Raji (cell line): ENCODE results near the gene AP3D1.

ENCODE experiments used
- POLR2A ChIP-seq: IDR thresholded peaks from 2 replicates; pipeline ENCODE4 v1.6.1; 2011; ENCODE audit warnings: low read depth, low read length, control low read depth; ENCODE audit not compliant: insufficient read depth

AP3D1 gene

GRCh38 chr19:2123682-2124387 is 27.5 kb downstream of the AP3D1 start:
- TF ChIP-seq POLR2A = no peak

DNA sequence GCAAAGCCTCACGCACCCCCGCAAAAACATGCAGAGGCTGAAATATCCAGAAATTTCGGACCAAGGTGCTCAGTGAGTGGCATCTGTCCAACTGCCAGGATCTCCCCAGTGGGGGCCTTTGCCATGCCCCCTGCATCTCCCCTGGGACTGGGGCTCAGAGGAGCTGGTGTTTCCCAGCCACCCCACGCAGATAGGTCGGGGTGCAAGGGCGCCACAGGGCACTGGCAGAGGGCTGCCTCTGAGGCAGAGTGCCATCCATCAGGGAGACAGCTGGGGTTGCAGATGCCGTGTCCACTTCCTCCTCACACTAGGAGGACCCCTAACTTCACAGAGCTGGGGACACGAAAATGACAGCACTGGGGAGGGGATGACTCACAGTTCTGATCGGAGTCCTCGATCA is 28.4 kb downstream of the AP3D1 start:
- TF ChIP-seq POLR2A = no peak

- no peak for TF ChIP-seq POLR2A
These were observed 29.1 kb downstream of the AP3D1 start for GRCh38 chr19:2122251-2122650.

GRCh38 chr19:2121416-2122051 is 29.8 kb downstream of the AP3D1 start:
- TF ChIP-seq POLR2A = no peak

DNA sequence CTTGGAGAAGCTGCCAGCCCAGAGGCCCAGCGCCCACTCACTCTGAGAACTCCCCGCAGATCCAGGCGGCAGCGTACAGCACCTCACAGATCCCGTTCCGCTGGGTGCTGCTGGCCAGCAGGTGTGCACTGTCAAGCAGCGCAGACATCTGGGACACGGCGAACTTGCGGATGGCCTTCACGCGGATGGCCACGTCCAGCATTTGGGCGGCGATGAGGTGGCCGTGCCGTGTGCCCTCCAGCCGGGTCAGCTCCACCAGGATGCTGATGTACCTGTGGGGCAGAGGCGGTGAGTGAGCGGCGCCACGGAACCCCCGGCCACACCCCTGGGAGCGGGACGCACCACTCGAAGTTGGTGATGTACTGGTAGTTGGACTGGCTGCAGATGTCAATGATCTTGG is 30.5 kb downstream of the AP3D1 start:
- TF ChIP-seq POLR2A = no peak

DNA sequence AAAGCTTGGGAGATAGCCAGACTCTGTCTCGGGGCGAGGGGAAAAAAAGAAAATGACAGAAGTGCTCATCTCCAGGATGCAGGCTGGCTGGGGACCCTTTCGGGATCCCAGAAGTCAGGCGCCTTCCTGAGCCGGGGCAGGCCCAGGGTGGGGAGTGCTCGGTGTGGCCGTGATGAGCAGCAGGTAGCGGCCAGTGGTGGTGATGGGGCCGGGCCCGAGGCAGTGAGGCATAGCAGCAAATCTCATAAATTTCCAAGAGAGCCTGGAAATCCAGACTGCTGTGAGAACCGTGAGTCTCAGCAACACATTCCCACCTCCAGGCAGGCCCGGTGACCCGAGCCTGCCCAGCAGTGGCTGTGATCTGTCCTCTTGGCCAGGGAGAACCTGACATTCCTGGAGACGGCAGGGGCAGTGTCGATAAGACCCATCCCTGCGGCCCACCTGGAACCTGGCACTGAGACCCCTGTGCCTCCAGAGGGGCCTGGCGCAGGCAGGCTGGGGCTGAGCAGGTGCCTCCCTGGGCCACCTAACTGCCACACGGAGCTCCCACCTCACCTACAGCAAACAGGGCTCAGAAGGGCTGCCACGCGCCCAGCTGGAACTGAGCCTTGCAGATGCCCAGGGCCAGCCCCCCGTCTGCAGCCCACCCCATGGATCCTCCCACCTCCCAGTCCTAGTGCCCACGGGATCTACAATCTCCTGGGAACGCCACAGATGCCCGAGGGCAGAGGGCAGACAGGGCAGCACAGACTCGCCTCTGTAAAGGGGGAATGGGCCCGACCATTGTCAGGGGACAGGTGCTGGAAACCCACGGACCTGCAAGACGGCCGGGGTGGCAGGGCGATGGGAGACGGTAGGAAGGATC is 31.2 kb downstream of the AP3D1 start:
- no peak for TF ChIP-seq POLR2A

DNA sequence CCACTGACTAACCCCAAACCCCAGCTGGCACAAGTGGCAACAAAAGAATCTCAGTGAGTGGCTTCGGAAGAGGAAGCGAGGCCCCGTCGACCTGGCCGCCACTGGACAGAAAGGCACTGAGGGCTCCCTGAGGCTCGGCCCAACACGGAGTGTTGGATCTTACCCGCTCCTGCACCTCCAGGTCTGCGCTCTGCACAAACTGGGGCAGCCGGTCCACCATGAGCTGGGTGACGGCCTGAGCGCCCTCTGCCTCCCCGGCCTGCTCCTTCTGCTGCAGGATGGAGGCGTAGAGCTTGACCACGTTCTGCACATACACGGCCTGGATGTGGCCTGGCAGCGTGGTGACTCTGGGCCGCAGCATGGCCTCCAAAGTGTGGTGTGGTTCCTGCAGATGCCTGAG is 32.9 kb downstream of the AP3D1 start:
- no peak for TF ChIP-seq POLR2A

GRCh38 chr19:2117215-2117960 is 34.0 kb downstream of the AP3D1 start:
- TF ChIP-seq POLR2A = no peak

- no peak for TF ChIP-seq POLR2A
These were observed 34.9 kb downstream of the AP3D1 start for GRCh38 chr19:2116507-2116906.

- no peak for TF ChIP-seq POLR2A
These were observed 35.4 kb downstream of the AP3D1 start for GRCh38 chr19:2115911-2116426.

GRCh38 chr19:2115324-2115723 is 36.0 kb downstream of the AP3D1 start:
- no peak for TF ChIP-seq POLR2A

- no peak for TF ChIP-seq POLR2A
These were observed 36.5 kb downstream of the AP3D1 start for GRCh38 chr19:2114821-2115220.

DNA sequence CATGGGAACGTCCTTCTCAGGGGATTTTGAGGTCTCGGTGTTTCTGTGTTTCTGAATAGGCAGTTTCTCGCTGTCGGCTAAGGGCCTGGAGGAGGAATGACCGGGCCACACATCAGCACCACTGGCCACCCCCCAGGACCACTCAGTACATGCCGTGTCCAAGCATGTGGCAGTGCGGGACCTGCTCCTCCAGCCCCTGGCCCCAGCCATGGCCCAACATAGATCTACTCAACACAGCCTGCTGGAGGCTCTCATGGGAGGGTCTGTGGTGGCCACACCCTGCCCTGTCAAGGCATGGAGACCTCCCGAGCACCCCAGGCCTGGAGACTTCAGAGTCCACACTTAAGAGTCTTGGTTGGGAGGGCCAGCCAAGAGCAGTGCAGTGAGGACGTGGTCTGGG is 37.1 kb downstream of the AP3D1 start:
- no peak for TF ChIP-seq POLR2A

DNA sequence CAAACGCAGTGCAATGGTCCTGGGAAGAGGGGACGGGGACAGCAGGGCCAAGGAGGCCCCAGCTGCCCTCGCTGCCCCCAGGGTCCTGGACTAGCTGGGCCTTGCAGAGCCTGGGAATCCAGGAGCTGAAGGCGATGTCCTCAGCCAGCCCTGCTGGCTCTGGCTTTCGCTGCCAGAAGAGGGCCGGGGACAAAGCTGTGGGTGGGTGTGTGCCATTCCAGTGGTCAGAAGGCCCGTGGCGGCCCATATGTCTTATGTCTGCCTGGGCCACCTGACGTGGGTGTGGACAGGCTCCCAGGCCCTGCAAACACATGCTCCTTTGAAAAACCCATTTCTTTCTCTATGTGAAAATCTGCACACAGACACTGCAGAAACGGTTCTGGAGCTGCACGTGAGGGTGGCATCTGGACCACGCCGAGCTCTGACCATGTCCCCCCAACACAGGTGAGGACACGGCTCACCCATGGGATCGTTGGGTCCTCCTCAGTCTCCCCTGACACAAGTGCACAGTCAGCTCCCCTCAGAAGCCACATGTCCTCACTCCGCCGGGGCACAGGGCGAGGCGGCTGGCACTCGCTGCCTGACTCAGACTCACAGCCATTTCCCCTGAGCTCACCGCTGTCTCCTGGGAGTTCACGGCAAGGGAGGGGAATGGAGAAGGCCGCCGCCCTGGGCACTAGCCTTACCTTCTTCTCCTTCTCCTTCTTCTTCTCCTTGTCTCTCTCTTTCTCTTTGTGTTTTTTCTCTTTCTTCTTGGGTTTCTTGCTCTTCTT is 37.7 kb downstream of the AP3D1 start:
- no peak for TF ChIP-seq POLR2A
